Hematopoietic multipotent progenitor cell (in vitro differentiated cells): ENCODE data around the gene COPA. TPM values are rescaled to one million over a fixed set of nuclear protein-coding genes. Genes with fewer than 3 reads are reported as not detected.

Experiments
- DNase-seq, 3 donors: peaks; one replicate each; pipeline ENCODE4 v3.0.0-alpha.2; 2011 to 2015; ENCODE audit warnings: low read depth in 2 of 3, low spot score in 2 of 3
- small RNA-seq: library from RNA; depleted of rRNA; stranded (forward); fragments of <200 nt; gene quantifications from one replicate; pipeline ENCODE3, GENCODE V24; 2012
- total RNA-seq: library from RNA; depleted of rRNA; stranded (reverse); fragments of >200 nt; gene quantifications from one replicate; pipeline ENCODE4 v1.2.3, GENCODE V29; 2012

COPA gene
- total RNA-seq, 1 donor, result 93.2 TPM

- no peak for DNase-seq
Observed at GRCh38 chr1:160244209-160244608, 98.8 kb downstream of the COPA start.

DNA sequence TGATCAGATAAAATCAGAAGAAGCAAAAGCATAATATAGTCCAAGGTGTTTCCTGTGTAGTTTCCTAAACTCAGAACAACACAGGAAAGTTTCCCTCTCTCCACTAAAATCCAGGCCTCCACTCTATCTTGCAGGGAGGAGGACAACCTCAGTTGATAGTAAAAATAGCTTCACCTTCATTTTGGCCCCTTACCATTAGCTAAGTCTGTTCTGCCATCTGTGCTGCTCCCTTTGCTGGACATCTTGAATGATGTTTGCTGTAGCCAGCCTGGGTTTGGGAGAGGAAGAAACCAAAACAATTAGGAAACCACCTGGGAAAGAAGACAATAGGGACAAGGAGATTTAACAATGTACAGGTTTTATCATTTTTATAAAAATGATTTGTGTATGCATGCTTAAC is 99.3 kb downstream of the COPA start:
- DNase-seq, result no peak

DNA sequence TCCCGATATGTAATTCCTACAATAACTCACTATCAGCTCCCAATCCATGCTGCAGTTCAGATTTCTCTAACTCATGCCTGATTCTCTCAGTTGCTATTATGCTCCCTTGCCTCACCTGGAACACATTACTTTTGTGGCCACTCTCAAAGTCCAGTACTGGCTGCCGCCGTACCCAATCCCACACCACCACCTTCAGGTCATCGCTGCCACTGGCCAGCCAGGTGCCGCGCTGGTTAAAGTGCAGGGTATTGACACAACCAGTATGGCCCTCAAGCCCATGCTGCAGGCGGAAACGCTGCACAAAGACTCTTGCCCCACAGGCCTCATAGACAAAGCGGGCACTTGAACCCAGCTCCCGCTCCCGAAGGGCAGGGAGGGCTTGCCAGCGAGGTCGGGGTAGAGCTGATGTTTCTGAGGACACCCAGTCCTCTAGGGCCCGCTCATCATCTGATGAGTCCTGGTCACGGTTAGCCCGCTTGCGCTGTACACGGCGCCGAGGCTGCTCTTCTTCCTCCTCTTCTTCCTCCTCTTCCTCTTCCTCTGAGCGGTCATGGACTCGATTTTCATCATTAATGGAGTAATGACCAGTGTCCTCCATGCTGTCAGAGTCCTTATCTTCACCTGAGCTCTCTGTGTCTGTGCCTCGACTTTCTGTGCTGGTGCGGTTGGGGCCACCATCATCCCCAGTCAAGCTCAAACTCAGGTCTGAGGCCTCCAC is 103.3 kb downstream of the COPA start:
- DNase-seq, result no peak

Small RNA genes lying within 50 kb of the gene (small RNA-seq; reads per million reads assigned to genes)
- gene RF00019 (not detected), gene RNU4-42P (not detected)

Other genes with a start within 250 kb of the COPA start
- 52.0 TPM for gene IGSF8, start 244.6 kb downstream of the COPA start, total RNA-seq
- gene ATP1A2, start 227.5 kb downstream of the COPA start, total RNA-seq, result not detected
- under 0.01 TPM for gene ATP1A4, start 191.6 kb downstream of the COPA start, total RNA-seq
- gene CASQ1, start 152.7 kb downstream of the COPA start, total RNA-seq, result not detected
- 23.7 TPM for gene PEA15, start 137.9 kb downstream of the COPA start, total RNA-seq
- 98.8 TPM for gene DCAF8, start 80.7 kb downstream of the COPA start, total RNA-seq
- gene PEX19, start 58.1 kb downstream of the COPA start, total RNA-seq, result 16.4 TPM
- 77.3 TPM for gene NCSTN, start 133 bp upstream of the COPA start, total RNA-seq
- gene NHLH1, start 23.8 kb upstream of the COPA start, total RNA-seq, result not detected
- 3.8 TPM for gene VANGL2, start 57.3 kb upstream of the COPA start, total RNA-seq
- gene SLAMF6, start 180.0 kb upstream of the COPA start, total RNA-seq, result 0.54 TPM
- 24.2 TPM for gene CD84, start 236.2 kb upstream of the COPA start, total RNA-seq